DOHH2 (cell line): ENCODE measurements around the gene RAB26.

Experiments used
- CTCF ChIP-seq: fragments of 200-600 bp; sonication (generic); IDR thresholded peaks from one replicate; pipeline ENCODE4 v1.5.1; 2014; ENCODE audit warnings: antibody characterized with exemption, mild to moderate bottlenecking, low read depth, low read length; ENCODE audit not compliant: poor library complexity, severe bottlenecking
- EZH2phosphoT487 ChIP-seq: fragments of 200-600 bp; sonication (generic); IDR thresholded peaks from 2 replicates; pipeline ENCODE4 v1.6.1; 2017; ENCODE audit warnings: borderline replicate concordance, mild to moderate bottlenecking, antibody characterized with exemption, low read length, moderate library complexity, mixed read lengths

- no peak for TF ChIP-seq EZH2phosphoT487
- no peak for TF ChIP-seq CTCF
Measured at GRCh38 chr16:2194166-2194834, 45.9 kb downstream of the RAB26 start.
